Uterus (tissue), 4 donors: Measurements from ENCODE around the gene SCGB1C2. TPM values are rescaled to one million over a fixed set of nuclear protein-coding genes. Genes with fewer than 3 reads are reported as not detected.

Experiments used
- DNase-seq, 2 donors: peaks; one replicate each; pipeline ENCODE4 v3.0.0-alpha.2; 2019 to 2020
- H3K27ac ChIP-seq, 2 donors: fragments of 200-600 bp; sonication (generic); 1 replicate in 1 of 2; 2 replicates in 1 of 2; pipeline ENCODE4 v1.5.1; 2016 to 2018
- H3K27me3 ChIP-seq, 2 donors: fragments of 200-600 bp; sonication (generic); one replicate each; pipeline ENCODE4 v1.5.1; 2018 to 2019; ENCODE audit warnings: control low read depth in 1 of 2
- H3K36me3 ChIP-seq, 2 donors: fragments of 200-600 bp; sonication (generic); one replicate each; pipeline ENCODE4 v1.5.1; 2019; ENCODE audit warnings: control low read depth in 1 of 2
- H3K4me1 ChIP-seq, 2 donors: fragments of 200-600 bp; sonication (generic); one replicate each; pipeline ENCODE4 v1.5.1; 2018 to 2019; ENCODE audit warnings: control low read depth in 1 of 2
- H3K4me3 ChIP-seq, 2 donors: fragments of 200-600 bp; sonication (generic); 1 replicate in 1 of 2; 2 replicates in 1 of 2; pipeline ENCODE4 v1.5.1; 2018 to 2019; ENCODE audit warnings: mild to moderate bottlenecking in 1 of 2
- H3K9me3 ChIP-seq, 2 donors: fragments of 200-600 bp; sonication (generic); one replicate each; pipeline ENCODE4 v1.5.1; 2019; ENCODE audit warnings: control low read depth in 1 of 2
- POLR2A ChIP-seq, 2 donors: fragments of 450-650 bp; IDR thresholded peaks; one replicate each; pipeline ENCODE4 v1.6.1; 2016; ENCODE audit warnings: antibody characterized with exemption in 2 of 2, mild to moderate bottlenecking in 1 of 2, moderate library complexity in 1 of 2
- intact Hi-C: fragments of 100-400 bp; cut with DNase I; formaldehyde crosslinking; loops from one replicate; pipeline ENCODE4 v1.15.1; 2023; ENCODE audit warnings: low total_unique reads
- total RNA-seq, 4 donors: library from RNA; depleted of rRNA in 3 of 4; stranded (reverse); fragments of >200 nt in 3 of 4; gene quantifications; one replicate each; pipeline versions ENCODE4 v1.1.0 to v1.2.4, GENCODE V29; 2014 to 2023
- TF ChIP-seq, protein P1 (sequence below), 4 experiments: fragments of 200-600 bp in 2 of 4; fragments of 450-650 bp in 2 of 4; sonication (generic) in 2 of 4; IDR thresholded peaks; one replicate each; pipeline ENCODE4 v1.5.1; 2016 to 2019; ENCODE audit warnings: antibody characterized with exemption in 4 of 4, mild to moderate bottlenecking in 2 of 4, moderate library complexity in 1 of 4
- donor health status: DM: yes; HTN: yes; CAD: no.

Gene SCGB1C2
- total RNA-seq, 4 donors from 2014 or later = not detected

DNA sequence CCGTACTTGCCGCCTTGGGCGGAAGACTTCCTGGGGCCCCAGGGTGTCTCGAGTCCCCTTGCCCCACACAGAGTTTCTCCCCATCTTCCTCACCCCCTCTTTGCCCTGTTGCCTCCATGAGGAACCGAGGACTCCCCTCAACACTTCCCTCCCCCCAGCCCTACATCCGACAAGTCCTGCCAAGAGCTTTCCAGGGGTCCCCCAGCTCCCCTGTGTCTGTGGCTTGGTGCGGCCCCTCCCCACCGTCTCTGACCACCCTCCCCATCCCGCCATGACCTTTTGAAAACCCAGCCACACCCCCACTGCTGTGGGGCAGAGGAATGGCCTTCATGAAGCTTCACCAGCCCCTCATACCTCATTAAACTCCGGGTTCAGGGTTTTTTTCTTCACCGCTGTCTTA lies 11.4 kb downstream of the SCGB1C2 start:
- no peaks in the 10 kb centered on the region for H3K27me3 ChIP-seq
- intact Hi-C loops = no loop called here
- peak in 1 of 2 donors; percentile 2 for DNase-seq

DNA sequence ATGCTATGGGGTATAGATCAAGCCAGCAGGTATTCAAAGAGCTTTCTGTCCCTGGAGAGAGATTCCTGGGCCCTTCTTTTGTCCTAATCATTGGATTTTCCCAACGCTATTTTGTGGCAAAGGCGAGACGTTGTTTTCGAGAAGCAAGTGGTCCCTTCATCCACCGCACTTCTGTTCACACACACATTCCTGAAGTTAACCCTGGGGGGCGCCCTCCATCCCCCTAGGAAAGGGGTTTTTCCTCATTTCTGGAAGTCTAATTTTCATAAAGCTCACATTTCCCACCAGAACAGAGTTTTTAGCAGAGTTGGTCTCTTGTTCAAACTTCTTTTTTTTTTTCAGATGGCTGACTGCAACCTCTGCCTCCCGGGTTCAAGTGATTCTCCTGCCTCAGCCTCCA lies 11.9 kb downstream of the SCGB1C2 start:
- TF ChIP-seq, protein P1, sequence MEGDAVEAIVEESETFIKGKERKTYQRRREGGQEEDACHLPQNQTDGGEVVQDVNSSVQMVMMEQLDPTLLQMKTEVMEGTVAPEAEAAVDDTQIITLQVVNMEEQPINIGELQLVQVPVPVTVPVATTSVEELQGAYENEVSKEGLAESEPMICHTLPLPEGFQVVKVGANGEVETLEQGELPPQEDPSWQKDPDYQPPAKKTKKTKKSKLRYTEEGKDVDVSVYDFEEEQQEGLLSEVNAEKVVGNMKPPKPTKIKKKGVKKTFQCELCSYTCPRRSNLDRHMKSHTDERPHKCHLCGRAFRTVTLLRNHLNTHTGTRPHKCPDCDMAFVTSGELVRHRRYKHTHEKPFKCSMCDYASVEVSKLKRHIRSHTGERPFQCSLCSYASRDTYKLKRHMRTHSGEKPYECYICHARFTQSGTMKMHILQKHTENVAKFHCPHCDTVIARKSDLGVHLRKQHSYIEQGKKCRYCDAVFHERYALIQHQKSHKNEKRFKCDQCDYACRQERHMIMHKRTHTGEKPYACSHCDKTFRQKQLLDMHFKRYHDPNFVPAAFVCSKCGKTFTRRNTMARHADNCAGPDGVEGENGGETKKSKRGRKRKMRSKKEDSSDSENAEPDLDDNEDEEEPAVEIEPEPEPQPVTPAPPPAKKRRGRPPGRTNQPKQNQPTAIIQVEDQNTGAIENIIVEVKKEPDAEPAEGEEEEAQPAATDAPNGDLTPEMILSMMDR (IDR thresholded peaks at IDR 0.05) = no peak
- TF ChIP-seq POLR2A (IDR thresholded peaks at IDR 0.05) = no peak
- DNase-seq = no peak
- H3K36me3 ChIP-seq = no peaks in the 10 kb centered on the region
- H3K4me1 ChIP-seq = no peaks in the 10 kb centered on the region
- H3K9me3 ChIP-seq = no peaks in the 10 kb centered on the region
- intact Hi-C loops = no loop called here
- no peak overlapping the region for H3K4me3 ChIP-seq
- H3K27me3 ChIP-seq = no peaks in the 10 kb centered on the region
- no peak overlapping the region for H3K27ac ChIP-seq

More for the DNA sequence above, 11.4 kb downstream of the SCGB1C2 start:
- H3K9me3 ChIP-seq = no peaks in the 10 kb centered on the region
- H3K27ac ChIP-seq = no peak overlapping the region
- H3K36me3 ChIP-seq = no peaks in the 10 kb centered on the region
- no peaks in the 10 kb centered on the region for H3K4me1 ChIP-seq
- TF ChIP-seq POLR2A (IDR thresholded peaks at IDR 0.05) = no peak
- TF ChIP-seq, protein P1 (IDR thresholded peaks at IDR 0.05) = no peak
- H3K4me3 ChIP-seq = no peak overlapping the region

DNA sequence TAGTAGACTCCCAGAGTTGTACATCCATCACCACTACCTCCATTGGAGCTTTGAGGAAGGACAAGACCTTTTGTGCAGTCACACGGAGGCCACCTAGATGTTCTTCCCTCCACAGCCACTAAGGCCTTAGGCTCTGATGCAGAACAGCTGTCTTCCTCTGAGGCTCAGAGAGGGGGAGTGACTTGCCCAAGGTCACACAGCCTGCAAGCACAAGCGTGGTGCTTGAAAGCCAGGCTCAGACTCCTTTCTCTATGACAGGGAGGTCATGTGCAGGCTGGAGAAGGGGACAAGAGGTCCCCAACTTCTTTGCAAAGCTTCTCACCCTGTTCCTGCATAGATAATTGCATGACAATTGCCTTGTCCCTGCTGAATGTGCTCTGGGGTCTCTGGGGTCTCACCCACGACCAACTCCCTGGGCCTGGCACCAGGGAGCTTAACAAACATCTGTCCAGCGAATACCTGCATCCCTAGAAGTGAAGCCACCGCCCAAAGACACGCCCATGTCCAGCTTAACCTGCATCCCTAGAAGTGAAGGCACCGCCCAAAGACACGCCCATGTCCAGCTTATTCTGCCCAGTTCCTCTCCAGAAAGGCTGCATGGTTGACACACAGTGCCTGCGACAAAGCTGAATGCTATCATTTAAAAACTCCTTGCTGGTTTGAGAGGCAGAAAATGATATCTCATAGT lies 12.7 kb downstream of the SCGB1C2 start:
- DNase-seq = peak in 1 of 2 donors; percentile 7
- no peak for TF ChIP-seq POLR2A (IDR thresholded peaks at IDR 0.05)
- TF ChIP-seq, protein P1 (IDR thresholded peaks at IDR 0.05) = no peak
- H3K27ac ChIP-seq = no peak overlapping the region
- no peaks in the 10 kb centered on the region for H3K9me3 ChIP-seq
- intact Hi-C loops = no loop called here
- H3K4me1 ChIP-seq = no peaks in the 10 kb centered on the region
- no peak overlapping the region for H3K4me3 ChIP-seq
- no peaks in the 10 kb centered on the region for H3K36me3 ChIP-seq
- no peaks in the 10 kb centered on the region for H3K27me3 ChIP-seq

DNA sequence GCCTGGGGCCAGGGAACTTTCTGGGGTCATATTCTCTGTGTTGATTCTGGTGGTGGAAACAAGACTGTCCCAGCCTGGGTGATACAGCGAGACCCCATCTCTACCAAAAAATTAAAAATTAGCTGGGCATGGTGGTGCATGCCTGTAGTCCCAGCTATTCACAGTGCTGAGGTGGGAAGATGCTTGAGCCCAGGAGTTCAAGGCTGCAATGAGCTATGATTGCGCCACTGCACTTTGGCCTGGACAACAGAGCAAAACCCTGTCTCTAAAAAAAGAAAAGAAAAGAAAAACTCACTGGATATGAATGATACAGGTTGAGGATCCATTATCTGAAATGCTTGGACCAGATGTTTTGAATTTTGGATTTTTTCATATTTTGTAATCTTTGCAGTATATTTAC lies 13.6 kb downstream of the SCGB1C2 start:
- intact Hi-C loops = no loop called here
- TF ChIP-seq, protein P1 (IDR thresholded peaks at IDR 0.05) = no peak
- TF ChIP-seq POLR2A (IDR thresholded peaks at IDR 0.05) = no peak
- Histone ChIP-seq H3K4me1 (no peaks in the 10 kb centered on the region), H3K4me3 (no peak overlapping the region), H3K36me3 (no peaks in the 10 kb centered on the region), H3K27me3 (no peaks in the 10 kb centered on the region), H3K9me3 (no peaks in the 10 kb centered on the region), H3K27ac (no peak overlapping the region)
- no peak for DNase-seq

DNA sequence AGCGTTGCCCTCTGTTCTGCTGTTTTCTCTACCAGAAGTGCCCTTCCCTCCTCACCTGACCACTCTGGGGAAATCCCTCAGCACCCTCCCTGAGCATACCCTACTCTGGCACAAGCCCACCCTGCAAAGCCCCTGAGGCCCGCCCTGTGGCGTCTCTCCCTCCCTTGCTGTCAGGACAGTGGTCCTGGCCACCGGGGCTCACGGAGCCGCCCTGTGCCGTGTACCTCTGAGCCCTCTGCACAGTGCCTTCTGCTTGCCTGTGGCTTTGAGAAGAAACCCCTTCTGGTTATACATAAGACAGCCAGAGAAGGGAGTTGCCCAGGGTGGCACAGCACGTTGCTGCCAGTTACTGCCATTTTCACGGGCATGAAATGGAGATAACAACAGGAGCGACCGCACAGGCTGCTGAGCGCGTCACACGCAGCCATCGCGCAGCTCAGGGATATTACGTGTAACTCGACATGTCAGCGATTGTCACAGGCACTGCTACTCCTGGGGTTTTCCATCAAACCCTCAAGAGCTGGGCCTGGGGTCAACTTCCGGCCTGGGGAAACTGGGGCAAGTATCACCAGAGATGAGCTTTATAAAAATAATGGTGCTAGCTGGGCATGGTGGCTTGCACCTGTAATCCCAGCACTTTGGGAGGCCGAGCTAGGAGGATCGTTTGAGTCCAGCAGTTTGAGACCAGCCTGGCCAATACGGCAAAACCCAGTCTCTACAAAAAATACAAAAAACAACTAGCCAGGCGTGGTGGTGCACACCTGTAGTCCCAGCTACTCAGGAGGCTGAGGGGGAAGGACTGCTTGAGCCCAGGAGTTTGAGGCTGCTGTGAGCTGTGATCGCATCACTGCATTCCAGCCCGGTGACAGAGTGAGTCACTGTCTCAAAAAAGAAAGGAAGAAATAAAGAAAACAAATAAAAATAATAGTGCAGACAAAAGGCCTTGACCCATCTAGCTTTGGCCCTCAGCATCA lies 14.8 kb downstream of the SCGB1C2 start:
- intact Hi-C loops = no loop called here
- TF ChIP-seq, protein P1 (IDR thresholded peaks at IDR 0.05) = no peak
- no peak for TF ChIP-seq POLR2A (IDR thresholded peaks at IDR 0.05)
- no peak overlapping the region for H3K27ac ChIP-seq
- no peaks in the 10 kb centered on the region for H3K27me3 ChIP-seq
- DNase-seq = no peak
- no peak overlapping the region for H3K4me3 ChIP-seq
- H3K36me3 ChIP-seq = no peaks in the 10 kb centered on the region
- H3K9me3 ChIP-seq = no peaks in the 10 kb centered on the region
- H3K4me1 ChIP-seq = no peaks in the 10 kb centered on the region
